K562 (cell line): ENCODE measurements around the gene LIMD2. TPM values are rescaled to one million over a fixed set of nuclear protein-coding genes. Genes with fewer than 3 reads are reported as not detected.

Experiments used
- ATAC-seq: fragments of 200-7000 bp; cut with Tn5 transposase; 3 replicates; pipeline ENCODE4 v1.9.1; 2020; ENCODE audit warnings: moderate library complexity
- BruUV-seq: library from RNA; stranded (reverse); fragments of 400-500 nt; replicated peaks from 2 replicates; lab custom pipeline; 2021; lab: Mats Ljungman, UMichigan
- CTCF ChIA-PET: fragments of 300-600 bp; formaldehyde crosslinking; extraction: SDS; loops from one replicate; lab custom pipeline; 2021; ENCODE audit warnings: low intra/inter-chr PET ratio; lab: Yijun Ruan, JAX
- POLR2A ChIA-PET: fragments of 300-600, 350-650 bp; sonication (Branson Sonifier 250); formaldehyde crosslinking; extraction: SDS; loops from one replicate; lab custom pipeline; 2021; ENCODE audit warnings: antibody characterized with exemption, inconsistent platforms; lab: Yijun Ruan, JAX
- DNase-seq, 4 experiments: peaks; one replicate each; pipeline versions ENCODE4 v3.0.0 to v3.0.0-alpha.2; 2011 to 2018; ENCODE audit warnings: low spot score in 3 of 4, mixed read lengths in 3 of 4; ENCODE audit errors: extremely low read depth in 1 of 4
- FAIRE-seq: peaks from 2 replicates; lab custom pipeline; 2011; peaks lifted over from hg19 to GRCh38; lab: Jason Lieb, UNC
- H2AFZ ChIP-seq: 2 replicates; pipeline ENCODE4 v1.6.0; 2011; ENCODE audit warnings: low read depth, low read length, control low read depth, inconsistent platforms
- H3K27ac ChIP-seq: fragments of 200-600 bp; 3 replicates; pipeline ENCODE4 v1.8.0; 2011; ENCODE audit warnings: low read depth, mild to moderate bottlenecking, control low read depth, inconsistent platforms, low read length, moderate library complexity, mixed read lengths; ENCODE audit errors: extremely low read depth
- H3K27me3 ChIP-seq, 2 experiments: fragments of 300-600 bp in 1 of 2; 2 replicates in 1 of 2; 3 replicates in 1 of 2; pipeline versions ENCODE4 v1.6.0 to v1.8.0; 2011; ENCODE audit warnings: inconsistent platforms in 2 of 2, low read length in 2 of 2, mild to moderate bottlenecking in 1 of 2, mixed read lengths in 1 of 2, moderate library complexity in 1 of 2; ENCODE audit not compliant: control insufficient read depth in 2 of 2, insufficient read depth in 2 of 2
- H3K36me3 ChIP-seq: fragments of 300-600 bp; 3 replicates; pipeline ENCODE4 v1.8.0; 2011; ENCODE audit warnings: mild to moderate bottlenecking, low read length, inconsistent platforms; ENCODE audit not compliant: control insufficient read depth, insufficient read depth
- H3K4me1 ChIP-seq, 2 experiments: fragments of 200-600 bp in 1 of 2; replicated peaks in 1 of 2; 2 replicates in 1 of 2; 3 replicates in 1 of 2; pipeline versions ENCODE4 v1.5.1 to v1.8.0; 2011; ENCODE audit warnings: inconsistent platforms in 2 of 2, low read length in 2 of 2, mild to moderate bottlenecking in 1 of 2, mixed read lengths in 1 of 2, moderate library complexity in 1 of 2; ENCODE audit not compliant: control insufficient read depth in 2 of 2, insufficient read depth in 2 of 2
- H3K4me2 ChIP-seq: 2 replicates; pipeline ENCODE4 v1.6.1; 2011; ENCODE audit warnings: low read length, control low read depth, inconsistent platforms, mixed read lengths; ENCODE audit not compliant: insufficient read depth
- H3K4me3 ChIP-seq: fragments of 200-600 bp; sonication (generic), shearing (Covaris generic); 2 replicates; pipeline ENCODE4 v1.5.1; 2016; ENCODE audit warnings: control low read depth, inconsistent platforms
- H3K79me2 ChIP-seq: fragments of 200-600 bp; 3 replicates; pipeline ENCODE4 v1.8.0; 2011; ENCODE audit warnings: low read length, inconsistent platforms; ENCODE audit not compliant: control insufficient read depth, insufficient read depth
- H3K9ac ChIP-seq, 2 experiments: 2 replicates each; pipeline versions ENCODE4 v1.6.0 to v1.6.1; 2011; ENCODE audit warnings: low read depth in 2 of 2, low read length in 2 of 2, control low read depth in 1 of 2, inconsistent platforms in 1 of 2, mild to moderate bottlenecking in 1 of 2, mixed read lengths in 1 of 2; ENCODE audit not compliant: insufficient read depth in 1 of 2
- H3K9me1 ChIP-seq: one replicate; pipeline ENCODE4 v1.6.0; 2011; ENCODE audit warnings: inconsistent platforms, mild to moderate bottlenecking, low read length, moderate library complexity; ENCODE audit not compliant: control insufficient read depth, insufficient read depth
- H3K9me3 ChIP-seq: replicated peaks from 2 replicates; pipeline ENCODE4 v1.5.1; 2011; ENCODE audit warnings: low read depth, low read length, inconsistent platforms; ENCODE audit not compliant: control insufficient read depth, insufficient read depth
- H4K20me1 ChIP-seq: replicated peaks from 2 replicates; pipeline ENCODE4 v1.6.1; 2011; ENCODE audit warnings: low read length, inconsistent platforms, mixed read lengths; ENCODE audit not compliant: control insufficient read depth, insufficient read depth
- E2F3 ChIP-seq: fragments of 250-450 bp; sonication (Bioruptor Pico); IDR thresholded peaks from 2 replicates; pipeline ENCODE4 v1.4.0; 2020; ENCODE audit warnings: mild to moderate bottlenecking
- ETV6 ChIP-seq, 3 experiments: fragments of 150-350 bp in 1 of 3; sonication (generic) in 1 of 3; formaldehyde crosslinking in 1 of 3; IDR thresholded peaks; 2 replicates each; pipeline versions ENCODE4 v1.6.1 to v1.8.0; 2014 to 2022; ENCODE audit warnings: borderline replicate concordance in 2 of 3, low read depth in 2 of 3, antibody characterized with exemption in 1 of 3, low read length in 1 of 3, mild to moderate bottlenecking in 1 of 3, missing genetic modification reagents in 1 of 3
- FOXA1 ChIP-seq: fragments of 450-650 bp; IDR thresholded peaks from 2 replicates; pipeline ENCODE4 v1.6.1; 2016; ENCODE audit warnings: mild to moderate bottlenecking, borderline replicate concordance
- PHTF2 ChIP-seq: fragments of 250-450 bp; sonication (Bioruptor Pico); IDR thresholded peaks from 2 replicates; pipeline ENCODE4 v1.5.0; 2021; ENCODE audit warnings: mild to moderate bottlenecking
- PTRF ChIP-seq: fragments of 450-650 bp; IDR thresholded peaks from 2 replicates; pipeline ENCODE4 v1.6.1; 2016; ENCODE audit warnings: mild to moderate bottlenecking, missing genetic modification characterization, missing compliant biosample characterization
- ZFPM2 ChIP-seq: fragments of 250-450 bp; sonication (Bioruptor Pico); IDR thresholded peaks from 2 replicates; pipeline ENCODE4 v1.5.1; 2022; ENCODE audit warnings: mild to moderate bottlenecking
- ZNF584 ChIP-seq: fragments of 200-800 bp; sonication (Bioruptor generic); IDR thresholded peaks from 2 replicates; pipeline ENCODE4 v1.6.1; 2016; ENCODE audit warnings: low read depth, mild to moderate bottlenecking, missing genetic modification characterization, missing compliant biosample characterization
- ZNF639 ChIP-seq, 2 experiments: fragments of 200-800 bp in 1 of 2; sonication (Bioruptor generic) in 1 of 2; sonication (generic) in 1 of 2; formaldehyde crosslinking in 1 of 2; IDR thresholded peaks in 1 of 2; conservative IDR thresholded peaks in 1 of 2; 2 replicates each; pipeline versions ENCODE4 v1.5.0 to v1.6.1; 2016 to 2020; ENCODE audit warnings: missing compliant biosample characterization in 1 of 2, missing genetic modification characterization in 1 of 2, missing genetic modification reagents in 1 of 2
- WGBS: fragments of 100-300 bp; shearing (Covaris generic); methylation state at CpG from one replicate; pipeline ENCODE4 v1.1.6; 2016; ENCODE audit warnings: low coverage, mixed read lengths; ENCODE audit not compliant: insufficient coverage; ENCODE audit errors: missing lambda C conversion rate; 5-methylcytosine and 5-hydroxymethylcytosine counted together
- in situ Hi-C: fragments of 300-500 bp; cut with MboI; formaldehyde crosslinking; loops from 4 replicates; pipeline ENCODE4 v1.15.0; 2018; ENCODE audit warnings: inconsistent platforms, mixed read lengths
- intact Hi-C: fragments of 100-400 bp; cut with micrococcal nuclease; formaldehyde crosslinking; loops from 2 replicates; pipeline ENCODE4 v1.14.2; 2022
- polyA plus RNA-seq, 8 experiments: library from polyadenylated mRNA; depleted of rRNA in 4 of 8; stranded (reverse) in 5 of 8; unstranded in 3 of 8; fragments of >200 nt; fragmentation: Nextera tagmentation in 2 of 8; fragmentation: Illumina TruSeq in 1 of 8; extraction: Ambion mirVana in 2 of 8; extraction: Trizol in 1 of 8; gene quantifications; 2 replicates each; pipeline versions ENCODE4 v1.2.1 to v1.2.3, GENCODE V29; 2011 to 2014; ENCODE audit warnings: inconsistent platforms in 1 of 8, missing spikeins in 1 of 8
- total RNA-seq, 7 experiments: library from RNA; depleted of rRNA in 6 of 7; stranded (reverse); fragments of >200 nt in 6 of 7; fragmentation: Illumina TruSeq in 2 of 7; extraction: Trizol in 2 of 7; gene quantifications; 2 replicates each; pipeline versions ENCODE4 v1.2.1 to v1.2.3, GENCODE V29; 2011 to 2021; ENCODE audit warnings: low replicate concordance in 1 of 7
- TF ChIP-seq, protein P1 (sequence below): sonication (generic); formaldehyde crosslinking; IDR thresholded peaks from 2 replicates; pipeline ENCODE4 v1.8.1; 2022; ENCODE audit warnings: missing genetic modification reagents
- TF ChIP-seq, protein P2 (sequence below): sonication (generic); formaldehyde crosslinking; IDR thresholded peaks from 2 replicates; pipeline ENCODE4 v1.8.0; 2022; ENCODE audit warnings: missing genetic modification reagents, mild to moderate bottlenecking, borderline replicate concordance

LIMD2 gene
- total and polyA plus RNA-seq, 9 of the 15 experiments (the other 6 are each of a cell fraction or from before 2014, with no cell fraction given): 0.07 to 11.2 (median 2.8) TPM

DNA sequence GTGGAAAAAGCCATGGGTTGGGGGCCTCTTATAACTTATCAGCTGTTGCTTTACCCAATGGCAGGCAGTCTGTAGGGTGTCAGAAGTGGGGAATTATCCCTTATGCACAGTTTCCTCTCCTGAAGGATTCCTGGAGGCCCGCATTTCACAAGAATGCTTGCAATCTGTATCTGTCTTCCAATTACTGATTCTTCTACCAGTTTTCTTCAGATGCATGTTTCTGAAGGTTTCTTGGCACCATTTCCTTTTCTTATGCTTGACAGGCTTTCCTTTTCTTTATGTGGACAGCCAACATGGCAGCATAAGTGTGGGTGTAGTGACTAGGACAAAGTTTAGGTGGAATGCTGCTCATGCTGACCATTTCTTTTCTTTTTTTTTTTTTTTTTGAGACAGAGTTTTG is 41.6 kb downstream of the LIMD2 start:
- BruUV-seq: no TSS peak
- H2AFZ ChIP-seq: no peak overlapping the region
- FAIRE-seq (no peak), ATAC-seq (no peak), DNase-seq (no peak)
- no peaks in the 10 kb centered on the region for H4K20me1 ChIP-seq
- in situ Hi-C loops (no loop called here), intact Hi-C loops (no loop called here)
- no peaks in the 10 kb centered on the region for H3K27me3 ChIP-seq
- H3K27ac ChIP-seq: no peak overlapping the region
- no peak overlapping the region for H3K4me2 ChIP-seq
- H3K9me1 ChIP-seq: no peaks in the 10 kb centered on the region
- H3K79me2 ChIP-seq: no peaks in the 10 kb centered on the region
- CTCF ChIA-PET: no interaction called here
- H3K4me3 ChIP-seq: no peak overlapping the region
- H3K36me3 ChIP-seq: peaks cover 15% of the 10 kb centered on the region; the same call in 2 of the 3 replicates
- WGBS: 70% methylated on average over 1 of the region's 1 CpG
- no peaks in the 10 kb centered on the region for H3K9me3 ChIP-seq
- no peaks in the 10 kb centered on the region for H3K4me1 ChIP-seq
- no peak overlapping the region for H3K9ac ChIP-seq
- POLR2A ChIA-PET: no interaction called here
- TF ChIP-seq, protein P1, sequence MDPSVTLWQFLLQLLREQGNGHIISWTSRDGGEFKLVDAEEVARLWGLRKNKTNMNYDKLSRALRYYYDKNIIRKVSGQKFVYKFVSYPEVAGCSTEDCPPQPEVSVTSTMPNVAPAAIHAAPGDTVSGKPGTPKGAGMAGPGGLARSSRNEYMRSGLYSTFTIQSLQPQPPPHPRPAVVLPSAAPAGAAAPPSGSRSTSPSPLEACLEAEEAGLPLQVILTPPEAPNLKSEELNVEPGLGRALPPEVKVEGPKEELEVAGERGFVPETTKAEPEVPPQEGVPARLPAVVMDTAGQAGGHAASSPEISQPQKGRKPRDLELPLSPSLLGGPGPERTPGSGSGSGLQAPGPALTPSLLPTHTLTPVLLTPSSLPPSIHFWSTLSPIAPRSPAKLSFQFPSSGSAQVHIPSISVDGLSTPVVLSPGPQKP (CRISPR knock-in tag): no peak
- TF ChIP-seq ETV6 (IDR thresholded peaks at IDR 0.05; ENCODE audit: borderline replicate concordance in 1 of 2, low read depth in 2 of 2, low read length in 1 of 2) (no peak), ETV6 (CRISPR knock-in tag; IDR thresholded peaks at IDR 0.05; ENCODE audit: borderline replicate concordance) (no peak), PHTF2 (no peak)

GRCh38 chr17:63657786-63658185 is 42.1 kb downstream of the LIMD2 start:
- Histone ChIP-seq H3K9me3 (no peaks in the 10 kb centered on the region), H3K9me1 (no peaks in the 10 kb centered on the region), H2AFZ (no peak overlapping the region), H3K4me2 (no peak overlapping the region), H3K4me1 (no peaks in the 10 kb centered on the region), H3K27me3 (no peaks in the 10 kb centered on the region), H3K79me2 (no peaks in the 10 kb centered on the region), H3K9ac (no peak overlapping the region), H3K36me3 (peaks cover 18% of the 10 kb centered on the region; the same call in 2 of the 3 replicates), H4K20me1 (no peaks in the 10 kb centered on the region), H3K27ac (no peak overlapping the region), H3K4me3 (no peak overlapping the region)
- in situ Hi-C loops (no loop called here), intact Hi-C loops (no loop called here)
- CTCF ChIA-PET: no interaction called here
- no TSS peak for BruUV-seq
- DNase-seq (no peak), ATAC-seq (no peak), FAIRE-seq (peak; percentile 29)
- 65% methylated on average over 3 of the region's 3 CpGs for WGBS
- POLR2A ChIA-PET: interaction anchor here (0.6 kb wide), 2 partner anchors 224 to 536 kb away, joined by 3 read pairs; no protein-coding TSS in a partner anchor
- TF ChIP-seq E2F3 (CRISPR knock-in tag) (no peak), ZNF584 (CRISPR knock-in tag) (no peak), PTRF (tag) (no peak), ZFPM2 (CRISPR knock-in tag) (no peak), ZNF639 (CRISPR knock-in tag; conservative IDR thresholded peaks at IDR 0.05 in 1 of 2, IDR thresholded peaks at IDR 0.05 in 1 of 2) (no peak), FOXA1 (no peak)
- TF ChIP-seq, protein P2, sequence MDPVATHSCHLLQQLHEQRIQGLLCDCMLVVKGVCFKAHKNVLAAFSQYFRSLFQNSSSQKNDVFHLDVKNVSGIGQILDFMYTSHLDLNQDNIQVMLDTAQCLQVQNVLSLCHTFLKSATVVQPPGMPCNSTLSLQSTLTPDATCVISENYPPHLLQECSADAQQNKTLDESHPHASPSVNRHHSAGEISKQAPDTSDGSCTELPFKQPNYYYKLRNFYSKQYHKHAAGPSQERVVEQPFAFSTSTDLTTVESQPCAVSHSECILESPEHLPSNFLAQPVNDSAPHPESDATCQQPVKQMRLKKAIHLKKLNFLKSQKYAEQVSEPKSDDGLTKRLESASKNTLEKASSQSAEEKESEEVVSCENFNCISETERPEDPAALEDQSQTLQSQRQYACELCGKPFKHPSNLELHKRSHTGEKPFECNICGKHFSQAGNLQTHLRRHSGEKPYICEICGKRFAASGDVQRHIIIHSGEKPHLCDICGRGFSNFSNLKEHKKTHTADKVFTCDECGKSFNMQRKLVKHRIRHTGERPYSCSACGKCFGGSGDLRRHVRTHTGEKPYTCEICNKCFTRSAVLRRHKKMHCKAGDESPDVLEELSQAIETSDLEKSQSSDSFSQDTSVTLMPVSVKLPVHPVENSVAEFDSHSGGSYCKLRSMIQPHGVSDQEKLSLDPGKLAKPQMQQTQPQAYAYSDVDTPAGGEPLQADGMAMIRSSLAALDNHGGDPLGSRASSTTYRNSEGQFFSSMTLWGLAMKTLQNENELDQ (CRISPR knock-in tag): no peak
